Neural crest cell (in vitro differentiated cells): Measurements from ENCODE around the gene IPO11. TPM values are rescaled to one million over a fixed set of nuclear protein-coding genes. Genes with fewer than 3 reads are reported as not detected.

ENCODE experiments used
- DNase-seq: peaks from one replicate; pipeline ENCODE4 v3.0.0; 2021; ENCODE audit warnings: low read depth, mixed read lengths, low spot score
- H3K27ac Mint-ChIP-seq: one replicate; pipeline ENCODE4 v1.8.0; 2021; ENCODE audit warnings: mild to moderate bottlenecking, mixed read lengths; ENCODE audit not compliant: unreplicated experiment
- H3K27me3 Mint-ChIP-seq: 2 replicates; pipeline ENCODE4 v1.8.0; 2021; ENCODE audit warnings: low read depth, mild to moderate bottlenecking, mixed read lengths
- H3K36me3 Mint-ChIP-seq: 2 replicates; pipeline ENCODE4 v1.8.0; 2021; ENCODE audit warnings: low read depth, mild to moderate bottlenecking, mixed read lengths
- H3K4me1 Mint-ChIP-seq: 2 replicates; pipeline ENCODE4 v1.8.0; 2021; ENCODE audit warnings: mixed read lengths
- H3K4me3 Mint-ChIP-seq: one replicate; pipeline ENCODE4 v1.8.0; 2021; ENCODE audit warnings: mild to moderate bottlenecking, mixed read lengths
- H3K9me3 Mint-ChIP-seq: 2 replicates; pipeline ENCODE4 v1.8.0; 2021; ENCODE audit warnings: mixed read lengths
- total RNA-seq: library from RNA; stranded (reverse); gene quantifications from 2 replicates; pipeline ENCODE4 v1.2.1, GENCODE V29; 2021
- TF ChIP-seq, protein P1 (sequence below): fragments of 200-600 bp; sonication (generic); conservative IDR thresholded peaks from 2 replicates; pipeline ENCODE4 v1.5.0; 2021; ENCODE audit warnings: antibody characterized with exemption, mild to moderate bottlenecking

IPO11 gene
- total RNA-seq, 1 donor from 2014 or later, result 48.2 TPM

DNA sequence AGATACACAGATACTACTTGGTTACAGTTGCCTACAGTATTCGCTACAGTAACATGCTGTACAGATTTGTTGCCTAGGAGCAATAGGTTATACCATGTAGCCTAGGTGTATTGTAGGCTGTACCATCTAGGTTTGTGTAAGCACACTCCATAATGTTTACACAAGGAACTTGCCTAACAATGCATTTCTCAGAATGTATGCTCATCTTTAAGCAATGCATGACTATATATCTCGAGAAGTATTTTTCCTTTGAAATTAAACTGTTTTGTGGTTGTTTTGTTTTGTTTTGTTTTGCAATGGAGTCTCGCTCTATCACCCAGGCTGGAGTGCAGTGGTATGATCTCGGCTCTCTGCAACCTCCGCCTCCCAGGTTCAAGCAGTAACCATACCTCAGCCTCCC, 191.4 kb downstream of the IPO11 start:
- no peaks in the 10 kb centered on the region for H3K9me3 Mint-ChIP-seq
- H3K27me3 Mint-ChIP-seq, result no peaks in the 10 kb centered on the region
- no peaks in the 10 kb centered on the region for H3K4me1 Mint-ChIP-seq
- no peak overlapping the region for H3K27ac Mint-ChIP-seq
- peaks cover 4% of the 10 kb centered on the region for H3K36me3 Mint-ChIP-seq
- TF ChIP-seq, protein P1, sequence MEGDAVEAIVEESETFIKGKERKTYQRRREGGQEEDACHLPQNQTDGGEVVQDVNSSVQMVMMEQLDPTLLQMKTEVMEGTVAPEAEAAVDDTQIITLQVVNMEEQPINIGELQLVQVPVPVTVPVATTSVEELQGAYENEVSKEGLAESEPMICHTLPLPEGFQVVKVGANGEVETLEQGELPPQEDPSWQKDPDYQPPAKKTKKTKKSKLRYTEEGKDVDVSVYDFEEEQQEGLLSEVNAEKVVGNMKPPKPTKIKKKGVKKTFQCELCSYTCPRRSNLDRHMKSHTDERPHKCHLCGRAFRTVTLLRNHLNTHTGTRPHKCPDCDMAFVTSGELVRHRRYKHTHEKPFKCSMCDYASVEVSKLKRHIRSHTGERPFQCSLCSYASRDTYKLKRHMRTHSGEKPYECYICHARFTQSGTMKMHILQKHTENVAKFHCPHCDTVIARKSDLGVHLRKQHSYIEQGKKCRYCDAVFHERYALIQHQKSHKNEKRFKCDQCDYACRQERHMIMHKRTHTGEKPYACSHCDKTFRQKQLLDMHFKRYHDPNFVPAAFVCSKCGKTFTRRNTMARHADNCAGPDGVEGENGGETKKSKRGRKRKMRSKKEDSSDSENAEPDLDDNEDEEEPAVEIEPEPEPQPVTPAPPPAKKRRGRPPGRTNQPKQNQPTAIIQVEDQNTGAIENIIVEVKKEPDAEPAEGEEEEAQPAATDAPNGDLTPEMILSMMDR, result no peak
- H3K4me3 Mint-ChIP-seq, result no peak overlapping the region
- DNase-seq, result no peak

DNA sequence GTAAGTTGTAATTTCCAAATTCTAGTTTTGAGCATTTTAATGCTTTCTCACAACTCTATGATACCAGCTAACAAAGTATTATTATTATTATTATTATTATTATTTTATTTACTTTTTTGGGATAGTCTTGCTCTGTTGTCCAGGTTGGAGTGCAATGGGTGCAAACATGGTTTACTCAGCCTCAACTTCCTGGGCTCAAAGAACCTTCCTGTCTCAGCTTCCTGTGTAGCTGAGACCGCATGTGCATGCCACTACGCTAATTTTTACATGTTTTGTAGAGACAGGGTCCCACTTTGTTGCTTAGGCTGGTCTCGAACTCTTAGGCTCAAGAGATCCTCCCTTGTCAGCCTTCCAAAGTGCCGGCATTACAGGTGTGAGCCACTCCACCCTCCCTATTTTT, 193.1 kb downstream of the IPO11 start:
- Mint-ChIP-seq H3K4me3 (no peak overlapping the region), H3K27me3 (no peaks in the 10 kb centered on the region), H3K27ac (no peak overlapping the region), H3K9me3 (no peaks in the 10 kb centered on the region), H3K36me3 (peaks cover 12% of the 10 kb centered on the region), H3K4me1 (no peaks in the 10 kb centered on the region)
- TF ChIP-seq, protein P1, result no peak
- no peak for DNase-seq

DNA sequence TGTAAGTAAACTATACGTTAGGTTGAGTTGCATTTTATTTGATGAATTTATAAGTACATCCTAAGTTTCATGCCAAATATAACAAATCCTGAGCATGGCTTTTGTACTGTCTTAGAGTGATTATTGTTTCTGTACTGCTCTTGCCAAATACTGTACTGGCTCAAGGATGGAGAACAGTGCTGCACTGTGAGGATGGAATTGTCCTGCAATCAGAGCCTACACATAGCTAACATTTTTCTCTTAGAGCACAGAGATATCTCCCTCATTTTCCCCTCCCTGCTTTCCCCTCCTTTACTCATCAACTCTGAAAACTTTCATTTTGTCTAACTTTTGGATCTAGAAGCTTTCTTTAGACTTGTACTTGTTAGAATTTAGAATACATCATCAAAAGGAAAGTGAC, 194.3 kb downstream of the IPO11 start:
- H3K9me3 Mint-ChIP-seq, result no peaks in the 10 kb centered on the region
- H3K4me1 Mint-ChIP-seq, result no peaks in the 10 kb centered on the region
- no peaks in the 10 kb centered on the region for H3K27me3 Mint-ChIP-seq
- peaks cover 12% of the 10 kb centered on the region for H3K36me3 Mint-ChIP-seq
- H3K27ac Mint-ChIP-seq, result no peak overlapping the region
- TF ChIP-seq, protein P1, result no peak
- no peak for DNase-seq
- no peak overlapping the region for H3K4me3 Mint-ChIP-seq

DNA sequence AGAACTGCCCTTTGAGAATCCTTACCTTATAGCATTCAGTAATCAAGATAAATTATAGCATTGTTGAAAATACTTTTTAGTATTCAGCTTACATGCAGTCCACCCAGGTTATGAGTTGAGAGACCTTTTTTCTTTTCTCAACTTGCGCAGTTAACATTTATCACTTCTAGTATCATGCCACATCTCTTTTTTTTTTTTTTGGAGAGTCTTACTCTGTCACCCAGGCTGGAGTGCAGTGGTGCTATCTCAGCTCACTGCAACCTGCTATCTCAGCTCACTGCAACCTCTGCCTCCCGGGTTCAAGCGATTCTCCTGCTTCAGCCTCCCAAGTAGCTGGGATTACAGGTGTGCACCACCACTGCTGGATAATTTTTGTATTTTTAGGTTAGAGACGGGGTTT, 195.1 kb downstream of the IPO11 start:
- H3K4me3 Mint-ChIP-seq, result no peak overlapping the region
- no peaks in the 10 kb centered on the region for H3K27me3 Mint-ChIP-seq
- H3K36me3 Mint-ChIP-seq, result peaks cover 12% of the 10 kb centered on the region
- no peaks in the 10 kb centered on the region for H3K9me3 Mint-ChIP-seq
- DNase-seq, result no peak
- no peaks in the 10 kb centered on the region for H3K4me1 Mint-ChIP-seq
- H3K27ac Mint-ChIP-seq, result no peak overlapping the region
- TF ChIP-seq, protein P1, result no peak

DNA sequence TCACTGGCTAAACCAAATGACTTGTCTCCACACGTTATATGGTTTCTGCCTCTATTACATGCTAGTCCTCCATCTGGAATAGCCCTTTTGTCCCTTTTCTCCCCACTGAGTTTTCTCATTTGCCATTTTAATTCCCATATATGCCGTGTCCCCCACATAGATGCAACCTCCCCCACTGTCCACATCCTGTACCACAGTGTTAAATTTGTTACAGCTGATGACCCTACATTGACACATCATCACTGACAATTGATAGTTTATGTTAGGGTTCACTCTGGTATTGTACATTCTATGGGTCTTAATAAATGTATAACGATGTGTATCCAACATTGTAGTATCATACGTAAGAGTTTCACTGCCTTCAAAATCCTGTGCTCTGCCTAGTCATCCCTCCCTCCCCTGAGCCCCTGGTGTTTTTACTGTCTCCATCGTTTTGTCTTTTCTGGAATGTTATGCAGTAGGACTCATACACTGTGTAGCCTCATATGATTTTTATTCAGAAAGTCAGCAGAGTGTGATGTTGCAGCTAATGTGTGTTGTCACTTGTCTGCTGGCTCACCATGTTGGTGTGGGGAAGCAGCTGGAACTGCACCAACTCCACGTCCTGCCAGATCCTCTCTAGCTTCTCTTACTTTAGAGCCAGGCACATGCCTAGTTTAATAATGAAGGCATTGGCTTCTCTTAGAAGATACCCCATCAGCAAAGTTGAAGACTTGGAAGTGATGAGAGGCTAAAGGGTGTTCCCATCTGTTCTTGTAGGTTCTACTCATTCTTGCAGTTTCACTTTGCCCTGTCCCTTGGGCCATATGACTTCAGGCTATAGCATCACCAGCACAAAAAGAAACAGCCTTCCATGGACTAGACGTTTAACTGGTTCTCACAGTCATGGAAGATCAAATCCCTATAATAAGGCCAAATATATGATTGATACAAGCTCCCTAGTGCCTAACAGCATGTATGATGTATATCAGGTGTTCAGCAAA, 196.3 kb downstream of the IPO11 start:
- TF ChIP-seq, protein P1, result no peak
- peaks cover 3% of the 10 kb centered on the region for H3K9me3 Mint-ChIP-seq
- no peak overlapping the region for H3K27ac Mint-ChIP-seq

More for the DNA sequence above, 196.3 kb downstream of the IPO11 start:
- Mint-ChIP-seq H3K36me3 (peaks cover 19% of the 10 kb centered on the region), H3K27me3 (no peaks in the 10 kb centered on the region), H3K4me3 (no peak overlapping the region), H3K4me1 (no peaks in the 10 kb centered on the region)
- DNase-seq, result no peak
